Measurements from ENCODE around the gene CDH16. TPM values are rescaled to one million over a fixed set of nuclear protein-coding genes. Genes with fewer than 3 reads are reported as not detected.

Gene CDH16
- total RNA-seq = not detected
- total RNA-seq (2013) = not detected
- 0 to 0.12 (median 0) reads per million in 29 experiments for total RNA-seq

- no peaks in the 10 kb centered on the region for H3K9me3 ChIP-seq
- WGBS (ENCODE audit: insufficient coverage) = 62% methylated on average over 3 of the region's 7 CpGs
- POLR2A ChIA-PET = no interaction called here
- no peaks in the 10 kb centered on the region for H3K36me3 ChIP-seq (ENCODE audit: control insufficient read depth in 2 of 2, extremely low read depth in 1 of 2, insufficient read depth in 1 of 2, low read length in 1 of 2)
- CTCF ChIA-PET = no interaction called here
- DNase-seq = no peak
- H3K4me1 Mint-ChIP-seq = peaks cover 0 to 5% (median 2%) of the 10 kb centered on the region in 3 donors
- no peak within 1 kb of the TSS for H3K27ac Mint-ChIP-seq
- no peaks in the 10 kb centered on the region for H3K9me3 Mint-ChIP-seq
- H3K27me3 Mint-ChIP-seq = peaks cover 20 to 37% of the 10 kb centered on the region in 2 donors
- no peaks in the 10 kb centered on the region for H3K36me3 Mint-ChIP-seq
- no peak within 1 kb of the TSS for H3K4me3 ChIP-seq (ENCODE audit: control insufficient read depth in 1 of 2, extremely low read depth in 1 of 2, low read length in 1 of 2)
- no peak for ATAC-seq (replicated peaks in 1 of 4)
- peaks cover 0 to 62% of the 10 kb centered on the region in 2 experiments for H3K27me3 ChIP-seq (replicated peaks in 1 of 2; ENCODE audit: control insufficient read depth in 2 of 2, extremely low read depth in 1 of 2, insufficient read depth in 2 of 2, low read length in 1 of 2)
- H3K4me1 ChIP-seq (ENCODE audit: control insufficient read depth in 1 of 2, extremely low read depth in 1 of 2, insufficient read depth in 2 of 2, low read length in 2 of 2) = no peaks in the 10 kb centered on the region
- no peak within 1 kb of the TSS for H3K27ac ChIP-seq (ENCODE audit: low read length)
- no peak within 1 kb of the TSS for H3K4me3 Mint-ChIP-seq
Observed at GRCh38 chr16:66918803-66919568, at the start of gene CDH16. TSS of gene CDH16 (minus strand) at chr16:66918885. CDS start at chr16:66918065, 820 bp downstream.

GRCh38 chr16:66964049-66964448 is 45.4 kb upstream of the CDH16 start:
- Mint-ChIP-seq H3K4me3 (no peak overlapping the region), H3K9me3 (no peaks in the 10 kb centered on the region), H3K27ac (no peak overlapping the region), H3K4me1 (peaks cover 6 to 21% (median 9%) of the 10 kb centered on the region in 3 donors), H3K36me3 (no peaks in the 10 kb centered on the region), H3K27me3 (peaks cover 0 to 7% of the 10 kb centered on the region in 2 donors)
- Histone ChIP-seq H3K4me3 (ENCODE audit: control insufficient read depth in 1 of 2, extremely low read depth in 1 of 2, low read length in 1 of 2) (no peak overlapping the region), H3K27me3 (replicated peaks in 1 of 2; ENCODE audit: control insufficient read depth in 2 of 2, extremely low read depth in 1 of 2, insufficient read depth in 2 of 2, low read length in 1 of 2) (peaks cover 0 to 26% of the 10 kb centered on the region in 2 experiments), H3K27ac (ENCODE audit: low read length) (no peak overlapping the region), H3K4me1 (ENCODE audit: control insufficient read depth in 1 of 2, extremely low read depth in 1 of 2, insufficient read depth in 2 of 2, low read length in 2 of 2) (peaks cover 0 to 3% of the 10 kb centered on the region in 2 experiments), H3K36me3 (ENCODE audit: control insufficient read depth in 2 of 2, extremely low read depth in 1 of 2, insufficient read depth in 1 of 2, low read length in 1 of 2) (no peaks in the 10 kb centered on the region), H3K9me3 (no peaks in the 10 kb centered on the region)
- WGBS (ENCODE audit: insufficient coverage) = 48% methylated on average over 4 of the region's 6 CpGs
- ChIA-PET CTCF (interaction anchor here in 1 of 2 donors (0.6 to 0.7 kb wide), 2 partner anchors 11 to 189 kb away, joined by 3 to 4 read pairs; no protein-coding TSS in a partner anchor), POLR2A (no interaction called here)
- DNase-seq (no peak), ATAC-seq (replicated peaks in 1 of 4) (no peak)

- WGBS (ENCODE audit: insufficient coverage) = 36% methylated on average over 4 of the region's 5 CpGs
- CTCF ChIA-PET = interaction anchor here in 1 of 2 donors (0.7 kb wide), 1 partner anchor 51 kb away, joined by 3 read pairs; no protein-coding TSS in a partner anchor
Observed at GRCh38 chr16:66961914-66962313, 43.2 kb upstream of the CDH16 start.

GRCh38 chr16:66961065-66961744 is 42.5 kb upstream of the CDH16 start, which contains the start of gene CES3:
TSS of gene CES3 (plus strand) at chr16:66961266. CDS start at chr16:66961308, 42 bp downstream.
- POLR2A ChIA-PET = no interaction called here
- Mint-ChIP-seq H3K27ac (no peak within 1 kb of the TSS), H3K36me3 (no peaks in the 10 kb centered on the region), H3K4me1 (peaks cover 10 to 26% (median 17%) of the 10 kb centered on the region in 3 donors), H3K9me3 (no peaks in the 10 kb centered on the region), H3K4me3 (no peak within 1 kb of the TSS), H3K27me3 (peaks cover 0 to 7% of the 10 kb centered on the region in 2 donors)
- Histone ChIP-seq H3K36me3 (ENCODE audit: control insufficient read depth in 2 of 2, extremely low read depth in 1 of 2, insufficient read depth in 1 of 2, low read length in 1 of 2) (no peaks in the 10 kb centered on the region), H3K4me3 (ENCODE audit: control insufficient read depth in 1 of 2, extremely low read depth in 1 of 2, low read length in 1 of 2) (no peak within 1 kb of the TSS), H3K27ac (ENCODE audit: low read length) (no peak within 1 kb of the TSS), H3K27me3 (replicated peaks in 1 of 2; ENCODE audit: control insufficient read depth in 2 of 2, extremely low read depth in 1 of 2, insufficient read depth in 2 of 2, low read length in 1 of 2) (peaks cover 0 to 27% of the 10 kb centered on the region in 2 experiments), H3K4me1 (ENCODE audit: control insufficient read depth in 1 of 2, extremely low read depth in 1 of 2, insufficient read depth in 2 of 2, low read length in 2 of 2) (peaks cover 0 to 3% of the 10 kb centered on the region in 2 experiments), H3K9me3 (no peaks in the 10 kb centered on the region)
- DNase-seq (peak in 33 of 35 experiments; percentile 15 to 65 (median 41)), ATAC-seq (replicated peaks in 1 of 4) (peak; percentile 78 to 91 (median 88))
- CTCF ChIA-PET = interaction anchor here (0.5 to 0.7 kb wide), 6 partner anchors 24 to 670 kb away, joined by 3 read pairs; no protein-coding TSS in a partner anchor
- WGBS (ENCODE audit: insufficient coverage) = 79% methylated on average over 14 of the region's 16 CpGs

More at GRCh38 chr16:66961914-66962313, 43.2 kb upstream of the CDH16 start:
- Histone ChIP-seq H3K4me3 (ENCODE audit: control insufficient read depth in 1 of 2, extremely low read depth in 1 of 2, low read length in 1 of 2) (no peak overlapping the region), H3K36me3 (ENCODE audit: control insufficient read depth in 2 of 2, extremely low read depth in 1 of 2, insufficient read depth in 1 of 2, low read length in 1 of 2) (no peaks in the 10 kb centered on the region), H3K27me3 (replicated peaks in 1 of 2; ENCODE audit: control insufficient read depth in 2 of 2, extremely low read depth in 1 of 2, insufficient read depth in 2 of 2, low read length in 1 of 2) (peaks cover 0 to 27% of the 10 kb centered on the region in 2 experiments), H3K4me1 (ENCODE audit: control insufficient read depth in 1 of 2, extremely low read depth in 1 of 2, insufficient read depth in 2 of 2, low read length in 2 of 2) (peaks cover 0 to 3% of the 10 kb centered on the region in 2 experiments), H3K27ac (ENCODE audit: low read length) (no peak overlapping the region), H3K9me3 (no peaks in the 10 kb centered on the region)
- peaks cover 10 to 26% (median 17%) of the 10 kb centered on the region in 3 donors for H3K4me1 Mint-ChIP-seq
- H3K27me3 Mint-ChIP-seq = peaks cover 0 to 7% of the 10 kb centered on the region in 2 donors
- H3K9me3 Mint-ChIP-seq = no peaks in the 10 kb centered on the region
- ATAC-seq (replicated peaks in 1 of 4) (no peak), DNase-seq (no peak)
- no peaks in the 10 kb centered on the region for H3K36me3 Mint-ChIP-seq
- H3K4me3 Mint-ChIP-seq = no peak overlapping the region
- no peak overlapping the region for H3K27ac Mint-ChIP-seq
- POLR2A ChIA-PET = no interaction called here

GRCh38 chr16:66960270-66960669 is 41.6 kb upstream of the CDH16 start:
- CTCF ChIA-PET = interaction anchor here (0.6 kb wide), 2 partner anchors 109 to 671 kb away, joined by 3 read pairs; no protein-coding TSS in a partner anchor
- H3K4me1 ChIP-seq (ENCODE audit: control insufficient read depth in 1 of 2, extremely low read depth in 1 of 2, insufficient read depth in 2 of 2, low read length in 2 of 2) = peaks cover 0 to 3% of the 10 kb centered on the region in 2 experiments
- no peak overlapping the region for H3K27ac Mint-ChIP-seq
- H3K4me3 ChIP-seq (ENCODE audit: control insufficient read depth in 1 of 2, extremely low read depth in 1 of 2, low read length in 1 of 2) = no peak overlapping the region
- peaks cover 10 to 26% (median 17%) of the 10 kb centered on the region in 3 donors for H3K4me1 Mint-ChIP-seq
- H3K9me3 ChIP-seq = no peaks in the 10 kb centered on the region
- ATAC-seq (replicated peaks in 1 of 4) = no peak
- H3K27me3 ChIP-seq (replicated peaks in 1 of 2; ENCODE audit: control insufficient read depth in 2 of 2, extremely low read depth in 1 of 2, insufficient read depth in 2 of 2, low read length in 1 of 2) = peaks cover 0 to 27% of the 10 kb centered on the region in 2 experiments
- no peaks in the 10 kb centered on the region for H3K36me3 Mint-ChIP-seq
- no peak overlapping the region for H3K4me3 Mint-ChIP-seq
- POLR2A ChIA-PET = no interaction called here
- H3K36me3 ChIP-seq (ENCODE audit: control insufficient read depth in 2 of 2, extremely low read depth in 1 of 2, insufficient read depth in 1 of 2, low read length in 1 of 2) = no peaks in the 10 kb centered on the region
- 100% methylated on average over 1 of the region's 1 CpG for WGBS (ENCODE audit: insufficient coverage)
- H3K9me3 Mint-ChIP-seq = no peaks in the 10 kb centered on the region
- H3K27me3 Mint-ChIP-seq = peaks cover 0 to 7% of the 10 kb centered on the region in 2 donors
- no peak overlapping the region for H3K27ac ChIP-seq (ENCODE audit: low read length)
- no peak for DNase-seq

GRCh38 chr16:66959704-66960161 is 41.0 kb upstream of the CDH16 start:
- no peaks in the 10 kb centered on the region for H3K36me3 ChIP-seq (ENCODE audit: control insufficient read depth in 2 of 2, extremely low read depth in 1 of 2, insufficient read depth in 1 of 2, low read length in 1 of 2)
- ChIA-PET POLR2A (no interaction called here), CTCF (no interaction called here)
- Mint-ChIP-seq H3K4me1 (peaks cover 10 to 26% (median 17%) of the 10 kb centered on the region in 3 donors), H3K27me3 (peaks cover 0 to 2% of the 10 kb centered on the region in 2 donors), H3K36me3 (no peaks in the 10 kb centered on the region), H3K4me3 (no peak overlapping the region), H3K9me3 (no peaks in the 10 kb centered on the region), H3K27ac (no peak overlapping the region)
- H3K27me3 ChIP-seq (replicated peaks in 1 of 2; ENCODE audit: control insufficient read depth in 2 of 2, extremely low read depth in 1 of 2, insufficient read depth in 2 of 2, low read length in 1 of 2) = peaks cover 0 to 23% of the 10 kb centered on the region in 2 experiments
- ATAC-seq (replicated peaks in 1 of 4) = no peak
- H3K4me1 ChIP-seq (ENCODE audit: control insufficient read depth in 1 of 2, extremely low read depth in 1 of 2, insufficient read depth in 2 of 2, low read length in 2 of 2) = peaks cover 0 to 3% of the 10 kb centered on the region in 2 experiments
- no peak for DNase-seq
- WGBS (ENCODE audit: insufficient coverage) = 17% methylated on average over 1 of the region's 5 CpGs
- no peak overlapping the region for H3K27ac ChIP-seq (ENCODE audit: low read length)
- H3K9me3 ChIP-seq = no peaks in the 10 kb centered on the region
- H3K4me3 ChIP-seq (ENCODE audit: control insufficient read depth in 1 of 2, extremely low read depth in 1 of 2, low read length in 1 of 2) = no peak overlapping the region

Data from T-cell (primary cell).